ENCODE data around the gene SPRED2.

SPRED2 gene

DNA sequence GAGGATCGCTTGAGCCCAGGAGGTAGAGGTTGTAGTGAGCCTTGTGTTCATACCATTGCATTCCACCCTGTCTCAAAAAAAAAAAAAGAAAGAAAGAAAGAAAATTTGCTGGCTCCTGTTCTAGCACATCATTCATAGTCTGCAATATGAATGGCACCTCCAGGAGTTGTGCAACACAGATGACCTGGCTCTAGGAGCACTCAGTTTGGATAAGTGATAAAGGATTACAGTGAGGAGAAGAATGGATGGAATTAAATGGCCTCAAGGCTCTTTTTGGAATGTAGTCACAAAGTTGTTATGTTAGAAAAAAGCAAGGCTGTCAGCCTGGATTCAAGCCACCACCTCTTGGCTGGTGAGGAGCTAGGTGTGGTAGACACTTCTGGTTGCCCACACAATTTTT, 21.5 kb upstream of the SPRED2 start:
- H3K4me2 ChIP-seq (ENCODE audit: insufficient read depth, low read length, poor library complexity, severe bottlenecking): no peak overlapping the region
- no peak overlapping the region for H2BK12ac ChIP-seq (ENCODE audit: low read length)
- H4K8ac ChIP-seq (ENCODE audit: low read depth, low read length): no peak overlapping the region
- no peak overlapping the region for H3K23ac ChIP-seq (ENCODE audit: low read depth, low read length, poor library complexity)
- no peak overlapping the region for H2AK5ac ChIP-seq (ENCODE audit: low read depth, low read length)
- no peaks in the 10 kb centered on the region for H3K9me3 ChIP-seq (replicated peaks in 1 of 2; ENCODE audit: control insufficient read depth in 2 of 2, insufficient read depth in 1 of 2, low read depth in 1 of 2, low read length in 2 of 2)
- no peaks in the 10 kb centered on the region for H3K36me3 ChIP-seq (replicated peaks in 1 of 2; ENCODE audit: control insufficient read depth in 2 of 2, insufficient read depth in 2 of 2, low read length in 2 of 2)
- H3K4me1 ChIP-seq (ENCODE audit: control insufficient read depth in 2 of 2, insufficient read depth in 1 of 2, low read depth in 1 of 2, low read length in 2 of 2): no peaks in the 10 kb centered on the region
- no peak overlapping the region for H2BK120ac ChIP-seq (ENCODE audit: low read depth, low read length)
- no peak overlapping the region for H3K14ac ChIP-seq (ENCODE audit: low read length)
- H2AFZ ChIP-seq (ENCODE audit: low read length): no peak overlapping the region
- no peak overlapping the region for H3K9ac ChIP-seq (ENCODE audit: low read depth, low read length, poor library complexity)
- no peak overlapping the region for H2BK5ac ChIP-seq (ENCODE audit: low read length)
- no peaks in the 10 kb centered on the region for H3K27me3 ChIP-seq (ENCODE audit: control insufficient read depth in 3 of 3, insufficient read depth in 3 of 3, low read depth in 1 of 3, low read length in 3 of 3)
- H3K4me3 ChIP-seq (ENCODE audit: low read length in 2 of 2): no peak overlapping the region
- no peak overlapping the region for H4K91ac ChIP-seq (ENCODE audit: low read depth, low read length, poor library complexity)
- no peak overlapping the region for H2BK15ac ChIP-seq (ENCODE audit: low read length)
- H3K18ac ChIP-seq (ENCODE audit: low read length): no peak overlapping the region
- no peak for DNase-seq (ENCODE audit: low spot score)
- no peak overlapping the region for H3K27ac ChIP-seq (replicated peaks; ENCODE audit: low read length)
- no peaks in the 10 kb centered on the region for H3K79me1 ChIP-seq (ENCODE audit: low read depth, low read length)
- WGBS, 2 donors (ENCODE audit: extremely low coverage in 2 of 2, insufficient read length in 2 of 2, insufficient replicate concordance in 1 of 2): no CpG with 5 or more reads among the region's 1 CpG
- no peak overlapping the region for H3K4ac ChIP-seq (ENCODE audit: low read length)

DNA sequence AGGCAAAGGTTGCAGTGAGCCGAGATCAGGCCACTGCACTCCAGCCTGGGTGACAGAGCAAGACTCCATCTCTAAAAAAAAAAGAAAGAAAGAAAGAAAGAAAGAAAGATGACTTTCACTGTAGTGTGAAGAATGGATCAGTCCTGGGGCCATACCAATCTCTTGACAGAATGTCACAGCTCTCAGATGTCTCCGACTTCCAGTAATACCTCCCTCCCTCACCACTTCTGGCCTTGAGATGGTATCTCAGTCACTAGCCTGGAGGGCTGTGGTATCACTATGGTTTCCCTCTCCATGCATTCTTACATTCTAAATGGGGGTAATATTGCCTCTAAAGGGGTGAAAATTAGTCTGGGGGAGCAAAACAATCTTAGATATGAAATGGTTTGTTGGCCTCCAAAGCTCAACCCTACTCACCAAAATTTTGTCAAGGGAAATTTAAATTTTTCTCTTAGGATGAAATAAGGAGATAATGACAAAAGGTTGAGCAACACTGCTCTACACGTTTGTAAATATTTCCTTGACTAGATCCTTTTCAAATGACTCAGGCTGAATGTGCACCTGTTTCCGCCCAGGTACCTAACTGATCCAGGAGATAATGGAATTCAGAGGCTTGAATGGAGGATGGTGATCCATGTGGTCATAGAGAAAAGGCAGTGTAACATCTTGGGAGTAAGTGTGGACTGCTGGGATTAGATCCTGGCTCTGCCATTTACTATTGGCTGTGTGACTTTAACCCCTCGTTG, 19.9 kb upstream of the SPRED2 start:
- Histone ChIP-seq H3K4ac (ENCODE audit: low read length) (no peak overlapping the region), H3K36me3 (replicated peaks in 1 of 2; ENCODE audit: control insufficient read depth in 2 of 2, insufficient read depth in 2 of 2, low read length in 2 of 2) (no peaks in the 10 kb centered on the region), H3K9me3 (replicated peaks in 1 of 2; ENCODE audit: control insufficient read depth in 2 of 2, insufficient read depth in 1 of 2, low read depth in 1 of 2, low read length in 2 of 2) (no peaks in the 10 kb centered on the region), H4K8ac (ENCODE audit: low read depth, low read length) (no peak overlapping the region), H2AK5ac (ENCODE audit: low read depth, low read length) (no peak overlapping the region), H3K27me3 (ENCODE audit: control insufficient read depth in 3 of 3, insufficient read depth in 3 of 3, low read depth in 1 of 3, low read length in 3 of 3) (no peaks in the 10 kb centered on the region), H3K4me2 (ENCODE audit: insufficient read depth, low read length, poor library complexity, severe bottlenecking) (no peak overlapping the region), H3K79me1 (ENCODE audit: low read depth, low read length) (no peaks in the 10 kb centered on the region), H3K4me3 (ENCODE audit: low read length in 2 of 2) (no peak overlapping the region), H3K9ac (ENCODE audit: low read depth, low read length, poor library complexity) (no peak overlapping the region), H2BK12ac (ENCODE audit: low read length) (no peak overlapping the region), H2BK120ac (ENCODE audit: low read depth, low read length) (no peak overlapping the region), H4K91ac (ENCODE audit: low read depth, low read length, poor library complexity) (no peak overlapping the region), H3K23ac (ENCODE audit: low read depth, low read length, poor library complexity) (no peak overlapping the region), H2BK15ac (ENCODE audit: low read length) (no peak overlapping the region), H2BK5ac (ENCODE audit: low read length) (no peak overlapping the region), H3K4me1 (ENCODE audit: control insufficient read depth in 2 of 2, insufficient read depth in 1 of 2, low read depth in 1 of 2, low read length in 2 of 2) (no peaks in the 10 kb centered on the region), H2AFZ (ENCODE audit: low read length) (no peak overlapping the region), H3K14ac (ENCODE audit: low read length) (no peak overlapping the region), H3K27ac (replicated peaks; ENCODE audit: low read length) (no peak overlapping the region), H3K18ac (ENCODE audit: low read length) (no peak overlapping the region)
- DNase-seq (ENCODE audit: low spot score): no peak
- no CpG with 5 or more reads among the region's 5 CpGs for WGBS, 2 donors (ENCODE audit: extremely low coverage in 2 of 2, insufficient read length in 2 of 2, insufficient replicate concordance in 1 of 2)

DNA sequence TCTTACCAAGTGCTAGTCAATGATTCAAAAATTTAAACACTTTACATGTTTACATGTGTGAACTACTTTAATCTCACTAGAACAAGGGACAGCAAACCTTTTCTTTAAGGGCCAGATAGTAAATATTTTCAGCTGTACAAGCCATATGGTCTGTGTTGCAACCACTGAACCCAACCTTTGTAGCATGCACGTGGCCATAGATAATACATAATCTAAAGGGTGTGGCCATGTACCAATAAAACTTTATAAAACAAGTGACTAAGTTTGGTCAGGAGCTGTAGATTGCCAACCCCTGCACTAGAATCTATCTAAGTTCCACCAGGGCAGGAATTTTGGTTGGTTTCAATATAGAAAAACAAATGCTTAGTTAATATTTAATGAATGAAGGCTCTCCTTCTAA, 18.4 kb upstream of the SPRED2 start:
- no peak overlapping the region for H3K27ac ChIP-seq (replicated peaks; ENCODE audit: low read length)
- H3K4me2 ChIP-seq (ENCODE audit: insufficient read depth, low read length, poor library complexity, severe bottlenecking): no peak overlapping the region
- H2BK15ac ChIP-seq (ENCODE audit: low read length): no peak overlapping the region
- H3K27me3 ChIP-seq (ENCODE audit: control insufficient read depth in 3 of 3, insufficient read depth in 3 of 3, low read depth in 1 of 3, low read length in 3 of 3): no peaks in the 10 kb centered on the region
- H3K18ac ChIP-seq (ENCODE audit: low read length): no peak overlapping the region
- H3K14ac ChIP-seq (ENCODE audit: low read length): no peak overlapping the region
- H2AFZ ChIP-seq (ENCODE audit: low read length): no peak overlapping the region
- no peak for DNase-seq (ENCODE audit: low spot score)
- H3K4ac ChIP-seq (ENCODE audit: low read length): no peak overlapping the region
- H4K91ac ChIP-seq (ENCODE audit: low read depth, low read length, poor library complexity): no peak overlapping the region
- no peak overlapping the region for H2AK5ac ChIP-seq (ENCODE audit: low read depth, low read length)
- H3K23ac ChIP-seq (ENCODE audit: low read depth, low read length, poor library complexity): no peak overlapping the region
- H2BK120ac ChIP-seq (ENCODE audit: low read depth, low read length): no peak overlapping the region
- no peak overlapping the region for H3K9ac ChIP-seq (ENCODE audit: low read depth, low read length, poor library complexity)
- no peaks in the 10 kb centered on the region for H3K79me1 ChIP-seq (ENCODE audit: low read depth, low read length)
- H3K9me3 ChIP-seq (replicated peaks in 1 of 2; ENCODE audit: control insufficient read depth in 2 of 2, insufficient read depth in 1 of 2, low read depth in 1 of 2, low read length in 2 of 2): no peaks in the 10 kb centered on the region
- H4K8ac ChIP-seq (ENCODE audit: low read depth, low read length): no peak overlapping the region
- H3K4me1 ChIP-seq (ENCODE audit: control insufficient read depth in 2 of 2, insufficient read depth in 1 of 2, low read depth in 1 of 2, low read length in 2 of 2): no peaks in the 10 kb centered on the region
- no peak overlapping the region for H2BK5ac ChIP-seq (ENCODE audit: low read length)
- no peak overlapping the region for H2BK12ac ChIP-seq (ENCODE audit: low read length)
- H3K4me3 ChIP-seq (ENCODE audit: low read length in 2 of 2): no peak overlapping the region
- H3K36me3 ChIP-seq (replicated peaks in 1 of 2; ENCODE audit: control insufficient read depth in 2 of 2, insufficient read depth in 2 of 2, low read length in 2 of 2): no peaks in the 10 kb centered on the region
- no CpG with 5 or more reads among the region's 1 CpG for WGBS, 2 donors (ENCODE audit: extremely low coverage in 2 of 2, insufficient read length in 2 of 2, insufficient replicate concordance in 1 of 2)

DNA sequence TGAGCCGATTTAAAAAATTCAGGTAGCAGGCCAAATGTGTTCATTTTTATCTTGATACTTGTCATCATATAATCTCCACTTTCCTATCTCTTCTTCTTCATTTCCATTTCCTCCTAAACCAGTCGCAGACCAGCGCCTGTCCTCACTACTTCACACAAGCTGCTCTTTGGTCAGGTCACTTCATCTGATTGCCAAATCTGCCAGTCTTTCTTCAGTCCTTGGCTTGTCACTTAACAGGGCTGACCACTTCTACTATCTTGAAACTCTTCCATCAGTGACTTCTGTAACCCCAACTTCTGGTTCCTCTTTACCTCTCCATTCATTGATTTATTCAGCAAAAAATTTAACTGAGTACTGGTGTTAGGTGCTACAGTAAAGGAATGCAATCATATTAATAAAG, 18.0 kb upstream of the SPRED2 start:
- no peak overlapping the region for H3K4me3 ChIP-seq (ENCODE audit: low read length in 2 of 2)
- no peak overlapping the region for H3K4me2 ChIP-seq (ENCODE audit: insufficient read depth, low read length, poor library complexity, severe bottlenecking)
- WGBS, 2 donors (ENCODE audit: extremely low coverage in 2 of 2, insufficient read length in 2 of 2, insufficient replicate concordance in 1 of 2): 100% methylated on average over 2 of the region's 3 CpGs; no CpG with 5 or more reads in 1 of the 2 donors
- no peaks in the 10 kb centered on the region for H3K4me1 ChIP-seq (ENCODE audit: control insufficient read depth in 2 of 2, insufficient read depth in 1 of 2, low read depth in 1 of 2, low read length in 2 of 2)
- no peak overlapping the region for H3K27ac ChIP-seq (replicated peaks; ENCODE audit: low read length)
- H3K27me3 ChIP-seq (ENCODE audit: control insufficient read depth in 3 of 3, insufficient read depth in 3 of 3, low read depth in 1 of 3, low read length in 3 of 3): no peaks in the 10 kb centered on the region
- H2AFZ ChIP-seq (ENCODE audit: low read length): no peak overlapping the region
- H3K14ac ChIP-seq (ENCODE audit: low read length): no peak overlapping the region
- DNase-seq (ENCODE audit: low spot score): no peak
- no peak overlapping the region for H2BK15ac ChIP-seq (ENCODE audit: low read length)
- H2AK5ac ChIP-seq (ENCODE audit: low read depth, low read length): no peak overlapping the region
- H2BK5ac ChIP-seq (ENCODE audit: low read length): no peak overlapping the region
- H3K79me1 ChIP-seq (ENCODE audit: low read depth, low read length): no peaks in the 10 kb centered on the region
- H3K36me3 ChIP-seq (replicated peaks in 1 of 2; ENCODE audit: control insufficient read depth in 2 of 2, insufficient read depth in 2 of 2, low read length in 2 of 2): no peaks in the 10 kb centered on the region
- no peak overlapping the region for H3K4ac ChIP-seq (ENCODE audit: low read length)
- H4K8ac ChIP-seq (ENCODE audit: low read depth, low read length): no peak overlapping the region
- H4K91ac ChIP-seq (ENCODE audit: low read depth, low read length, poor library complexity): no peak overlapping the region
- H3K23ac ChIP-seq (ENCODE audit: low read depth, low read length, poor library complexity): no peak overlapping the region
- no peaks in the 10 kb centered on the region for H3K9me3 ChIP-seq (replicated peaks in 1 of 2; ENCODE audit: control insufficient read depth in 2 of 2, insufficient read depth in 1 of 2, low read depth in 1 of 2, low read length in 2 of 2)
- no peak overlapping the region for H3K9ac ChIP-seq (ENCODE audit: low read depth, low read length, poor library complexity)
- H2BK12ac ChIP-seq (ENCODE audit: low read length): no peak overlapping the region
- H2BK120ac ChIP-seq (ENCODE audit: low read depth, low read length): no peak overlapping the region
- H3K18ac ChIP-seq (ENCODE audit: low read length): no peak overlapping the region

Measured in neuronal stem cell (in vitro differentiated cells).